Hematopoietic multipotent progenitor cell (in vitro differentiated cells): Measurements from ENCODE around the gene ZNF350. TPM values are rescaled to one million over a fixed set of nuclear protein-coding genes. Genes with fewer than 3 reads are reported as not detected.
A peak's percentile ranks its signal among the peaks of the same experiment; 100 is the strongest.
"Not testable (repeated sequence)": the region's sequence is repeated elsewhere in the genome, so short reads cannot be mapped to it uniquely, and the experiment has no call there.

Experiments
- DNase-seq, 3 donors: peaks; one replicate each; pipeline ENCODE4 v3.0.0-alpha.2; 2011 to 2015; ENCODE audit warnings: low read depth in 2 of 3, low spot score in 2 of 3
- total RNA-seq: library from RNA; depleted of rRNA; stranded (reverse); fragments of >200 nt; gene quantifications from one replicate; pipeline ENCODE4 v1.2.3, GENCODE V29; 2012

The ZNF350 gene
- total RNA-seq, 1 donor = 8.1 TPM

- no peak for DNase-seq
These were observed 9.8 kb downstream of the ZNF350 start for GRCh38 chr19:51976852-51977251.

GRCh38 chr19:51975787-51976186 is 10.9 kb downstream of the ZNF350 start:
- not testable (repeated sequence) for DNase-seq

GRCh38 chr19:51971624-51972023 is 15.0 kb downstream of the ZNF350 start:
- peak in 2 of 3 donors; percentile 35 to 63 for DNase-seq

- DNase-seq = no peak
These were observed 15.9 kb downstream of the ZNF350 start for GRCh38 chr19:51970718-51971117.

GRCh38 chr19:51965583-51965982 is 21.1 kb downstream of the ZNF350 start:
- DNase-seq = no peak

GRCh38 chr19:51960621-51961233 is 25.9 kb downstream of the ZNF350 start:
- not testable (repeated sequence) for DNase-seq

GRCh38 chr19:51959791-51960190 is 26.8 kb downstream of the ZNF350 start:
- no peak for DNase-seq

- DNase-seq = not testable (repeated sequence)
These were observed 28.8 kb downstream of the ZNF350 start for GRCh38 chr19:51957846-51958245.

- no peak for DNase-seq
These were observed 37.7 kb downstream of the ZNF350 start for GRCh38 chr19:51948975-51949374.

- DNase-seq = no peak
These were observed 40.0 kb downstream of the ZNF350 start for GRCh38 chr19:51946602-51947001.

- DNase-seq = no peak
These were observed 41.7 kb downstream of the ZNF350 start for GRCh38 chr19:51944798-51945552.

GRCh38 chr19:51938936-51939335 is 47.7 kb downstream of the ZNF350 start:
- no peak for DNase-seq

GRCh38 chr19:51931921-51932320 is 54.7 kb downstream of the ZNF350 start:
- no peak for DNase-seq

- no peak for DNase-seq
These were observed 58.8 kb downstream of the ZNF350 start for GRCh38 chr19:51927859-51928258.

GRCh38 chr19:51926784-51927741 is 59.6 kb downstream of the ZNF350 start, which contains the start of gene ZNF613:
ZNF613 (plus strand) TSS chr19:51927472; CDS start chr19:51936221, 8,749 bp downstream.
- peak; percentile 74 to 92 (median 92) for DNase-seq

GRCh38 chr19:51926426-51926783 is 60.2 kb downstream of the ZNF350 start:
- DNase-seq = no peak

- peak in 1 of 3 donors; percentile 34 for DNase-seq
These were observed 64.7 kb downstream of the ZNF350 start for GRCh38 chr19:51921949-51922348.

GRCh38 chr19:51919606-51920005 is 67.0 kb downstream of the ZNF350 start:
- no peak for DNase-seq

- DNase-seq = no peak
These were observed 70.5 kb downstream of the ZNF350 start for GRCh38 chr19:51916167-51916566.

- DNase-seq = no peak
These were observed 71.2 kb downstream of the ZNF350 start for GRCh38 chr19:51915324-51915867.
